Stimulated activated CD4-positive, alpha-beta T cell treated with anti-CD3 and anti-CD28 coated beads, Interleukin-1b, Interleukin-23, amount 100 ng/mL, for 4 hours (primary cell): ENCODE measurements around the gene CORO6.

Experiments used
- DNase-seq, 2 donors: peaks; one replicate each; pipeline ENCODE4 v3.0.0-alpha.2; 2020; ENCODE audit warnings: low read depth in 2 of 2

Gene CORO6

GRCh38 chr17:29630630-29631193, 8.0 kb upstream of the CORO6 start:
- DNase-seq, result no peak

- no peak for DNase-seq
These were observed 7.1 kb upstream of the CORO6 start for GRCh38 chr17:29629839-29630238.

GRCh38 chr17:29628644-29629043, 5.9 kb upstream of the CORO6 start:
- no peak for DNase-seq

- DNase-seq, result no peak
These were observed 5.2 kb upstream of the CORO6 start for GRCh38 chr17:29627951-29628350.

GRCh38 chr17:29625037-29625750, 2.5 kb upstream of the CORO6 start:
- DNase-seq, result no peak

GRCh38 chr17:29624586-29624985, 1.9 kb upstream of the CORO6 start:
- no peak for DNase-seq

- DNase-seq, result no peak
These were observed 553 bp upstream of the CORO6 start for GRCh38 chr17:29623283-29623647.

- no peak for DNase-seq
These were observed 939 bp downstream of the CORO6 start for GRCh38 chr17:29621751-29622194.

- DNase-seq, result no peak
These were observed 1.8 kb downstream of the CORO6 start for GRCh38 chr17:29620779-29621500.

GRCh38 chr17:29620271-29620670, 2.4 kb downstream of the CORO6 start:
- no peak for DNase-seq

GRCh38 chr17:29619251-29619650, 3.5 kb downstream of the CORO6 start:
- no peak for DNase-seq

- DNase-seq, result no peak
These were observed 4.2 kb downstream of the CORO6 start for GRCh38 chr17:29618272-29619065.

- DNase-seq, result peak; percentile 82 to 88
These were observed 5.0 kb downstream of the CORO6 start for GRCh38 chr17:29617481-29618271.

GRCh38 chr17:29617125-29617480, 5.6 kb downstream of the CORO6 start:
- peak; percentile 87 to 90 for DNase-seq

- DNase-seq, result no peak
These were observed 6.2 kb downstream of the CORO6 start for GRCh38 chr17:29616300-29617048.

- peak; percentile 73 to 83 for DNase-seq
These were observed 7.0 kb downstream of the CORO6 start for GRCh38 chr17:29615492-29616299.

- DNase-seq, result no peak
These were observed 7.7 kb downstream of the CORO6 start for GRCh38 chr17:29615048-29615385.

GRCh38 chr17:29614349-29615047, 8.2 kb downstream of the CORO6 start:
- DNase-seq, result no peak

- DNase-seq, result no peak
These were observed 8.9 kb downstream of the CORO6 start for GRCh38 chr17:29613856-29614255.
